Measurements from ENCODE around the gene NLRC4. TPM values are rescaled to one million over a fixed set of nuclear protein-coding genes. Genes with fewer than 3 reads are reported as not detected.
"Not testable (repeated sequence)": the region's sequence is repeated elsewhere in the genome, so short reads cannot be mapped to it uniquely, and the experiment has no call there.

NLRC4 gene
- total RNA-seq, 1 donor from 2014 or later: not detected

- H3K4me1 Mint-ChIP-seq (ENCODE audit: unreplicated experiment): no peaks in the 10 kb centered on the region
- DNase-seq (ENCODE audit: extremely low spot score, unreplicated experiment): no peak
- no peaks in the 10 kb centered on the region for H3K27me3 Mint-ChIP-seq
- no peak overlapping the region for H3K4me3 Mint-ChIP-seq
- H3K36me3 Mint-ChIP-seq: peaks cover 27% of the 10 kb centered on the region
- TF ChIP-seq, protein P1, sequence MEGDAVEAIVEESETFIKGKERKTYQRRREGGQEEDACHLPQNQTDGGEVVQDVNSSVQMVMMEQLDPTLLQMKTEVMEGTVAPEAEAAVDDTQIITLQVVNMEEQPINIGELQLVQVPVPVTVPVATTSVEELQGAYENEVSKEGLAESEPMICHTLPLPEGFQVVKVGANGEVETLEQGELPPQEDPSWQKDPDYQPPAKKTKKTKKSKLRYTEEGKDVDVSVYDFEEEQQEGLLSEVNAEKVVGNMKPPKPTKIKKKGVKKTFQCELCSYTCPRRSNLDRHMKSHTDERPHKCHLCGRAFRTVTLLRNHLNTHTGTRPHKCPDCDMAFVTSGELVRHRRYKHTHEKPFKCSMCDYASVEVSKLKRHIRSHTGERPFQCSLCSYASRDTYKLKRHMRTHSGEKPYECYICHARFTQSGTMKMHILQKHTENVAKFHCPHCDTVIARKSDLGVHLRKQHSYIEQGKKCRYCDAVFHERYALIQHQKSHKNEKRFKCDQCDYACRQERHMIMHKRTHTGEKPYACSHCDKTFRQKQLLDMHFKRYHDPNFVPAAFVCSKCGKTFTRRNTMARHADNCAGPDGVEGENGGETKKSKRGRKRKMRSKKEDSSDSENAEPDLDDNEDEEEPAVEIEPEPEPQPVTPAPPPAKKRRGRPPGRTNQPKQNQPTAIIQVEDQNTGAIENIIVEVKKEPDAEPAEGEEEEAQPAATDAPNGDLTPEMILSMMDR (conservative IDR thresholded peaks at IDR 0.05): no peak
- no peak overlapping the region for H3K27ac Mint-ChIP-seq
- H3K9me3 Mint-ChIP-seq: no peaks in the 10 kb centered on the region
Observed at GRCh38 chr2:32222966-32223365, 41.7 kb downstream of the NLRC4 start.

DNA sequence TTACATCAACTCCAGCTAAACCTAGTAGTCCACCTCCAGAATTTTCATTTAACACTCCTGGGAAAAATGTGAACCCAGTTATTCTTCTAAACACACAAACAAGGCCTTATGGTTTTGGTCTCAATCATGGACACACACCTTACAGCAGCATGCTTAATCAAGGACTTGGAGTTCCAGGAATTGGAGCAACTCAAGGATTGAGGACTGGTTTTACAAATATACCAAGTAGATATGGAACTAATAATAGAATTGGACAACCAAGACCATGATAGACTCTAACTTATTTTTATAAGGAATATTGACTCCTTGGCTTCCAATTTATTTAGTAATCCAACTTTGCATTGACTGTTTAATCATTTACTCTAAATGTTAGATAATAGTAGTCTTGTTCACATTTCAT, 44.2 kb downstream of the NLRC4 start:
- Mint-ChIP-seq H3K36me3 (peaks cover 16% of the 10 kb centered on the region), H3K27ac (no peak overlapping the region), H3K4me1 (ENCODE audit: unreplicated experiment) (no peaks in the 10 kb centered on the region), H3K9me3 (no peaks in the 10 kb centered on the region), H3K4me3 (no peak overlapping the region), H3K27me3 (no peaks in the 10 kb centered on the region)
- DNase-seq (ENCODE audit: extremely low spot score, unreplicated experiment): no peak
- TF ChIP-seq, protein P1 (conservative IDR thresholded peaks at IDR 0.05): no peak

DNA sequence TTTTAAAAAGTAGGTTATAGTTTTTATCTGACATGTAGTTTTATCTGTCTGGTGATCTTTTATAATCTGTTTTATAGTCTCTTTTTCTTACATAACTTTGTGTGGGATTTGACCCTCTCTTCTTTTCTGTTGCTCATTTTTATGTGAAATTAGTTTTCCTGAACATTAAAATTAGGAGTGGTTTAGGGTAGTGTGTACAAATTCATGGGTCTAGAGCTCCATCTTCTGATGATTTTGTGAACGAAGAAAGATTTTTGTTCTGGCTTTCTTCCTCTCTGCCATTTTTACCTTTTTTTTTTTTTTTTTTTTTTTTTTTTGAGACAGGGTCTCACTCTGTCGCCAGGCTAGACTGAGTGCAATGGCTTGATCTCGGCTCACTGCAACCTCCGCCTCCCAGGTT, 52.4 kb downstream of the NLRC4 start:
- Mint-ChIP-seq H3K4me3 (no peak overlapping the region), H3K27me3 (no peaks in the 10 kb centered on the region), H3K9me3 (no peaks in the 10 kb centered on the region), H3K36me3 (peaks cover 11% of the 10 kb centered on the region), H3K27ac (no peak overlapping the region), H3K4me1 (ENCODE audit: unreplicated experiment) (no peaks in the 10 kb centered on the region)
- TF ChIP-seq, protein P1 (conservative IDR thresholded peaks at IDR 0.05): no peak
- DNase-seq (ENCODE audit: extremely low spot score, unreplicated experiment): no peak

DNA sequence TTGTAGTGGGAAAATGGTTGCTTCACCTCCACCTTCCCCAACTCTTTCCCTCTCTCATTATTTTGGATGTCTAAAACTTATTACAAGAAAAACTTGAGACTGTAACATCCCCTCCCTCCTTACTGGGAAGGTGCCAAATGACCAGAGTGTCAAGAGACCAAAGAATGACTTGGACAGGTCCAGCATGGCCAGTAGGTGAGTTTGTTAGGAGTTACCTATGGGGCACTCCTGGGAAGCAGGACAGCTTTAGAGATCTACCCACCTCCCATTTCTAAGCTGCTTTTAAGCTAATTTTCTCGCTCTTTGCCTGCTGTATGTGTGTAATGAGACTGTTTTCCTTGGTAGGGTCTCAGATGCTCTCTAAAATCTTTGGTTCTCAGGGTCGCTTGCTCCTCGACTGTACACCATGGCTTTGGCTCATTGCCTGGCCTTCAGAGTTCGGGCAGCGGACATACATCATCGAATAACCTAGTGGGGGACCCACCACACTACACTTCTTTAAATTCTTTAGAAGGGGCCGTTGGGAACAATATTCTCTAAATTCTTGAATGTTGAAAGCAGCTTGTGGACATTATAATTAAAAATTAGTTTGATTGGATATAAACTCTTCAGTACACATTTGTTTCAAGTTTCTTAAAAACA, 53.8 kb downstream of the NLRC4 start:
- no peaks in the 10 kb centered on the region for H3K4me1 Mint-ChIP-seq (ENCODE audit: unreplicated experiment)
- H3K27ac Mint-ChIP-seq: no peak overlapping the region
- no peaks in the 10 kb centered on the region for H3K27me3 Mint-ChIP-seq
- TF ChIP-seq, protein P1 (conservative IDR thresholded peaks at IDR 0.05): no peak
- H3K9me3 Mint-ChIP-seq: no peaks in the 10 kb centered on the region
- no peak for DNase-seq (ENCODE audit: extremely low spot score, unreplicated experiment)
- peaks cover 11% of the 10 kb centered on the region for H3K36me3 Mint-ChIP-seq
- H3K4me3 Mint-ChIP-seq: no peak overlapping the region

DNA sequence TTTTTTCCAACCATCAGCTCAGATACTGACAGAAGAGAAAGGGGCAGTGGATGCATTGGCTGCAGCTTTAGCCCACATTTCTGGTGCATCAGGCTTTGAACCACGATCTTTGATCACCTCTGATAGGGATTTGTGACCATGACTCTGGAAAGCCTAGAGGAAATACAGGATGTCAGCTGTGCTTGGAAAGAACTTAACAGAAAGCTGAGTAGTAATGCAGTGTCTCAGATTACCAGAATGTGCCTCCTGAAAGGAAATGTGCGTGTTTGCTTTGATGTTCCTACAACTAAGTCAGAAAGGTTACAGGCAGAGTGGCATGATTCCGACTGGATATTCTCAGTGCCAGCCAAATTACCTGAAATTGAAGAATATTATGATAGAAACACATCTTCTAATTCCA, 61.3 kb downstream of the NLRC4 start:
- not testable (repeated sequence) for H3K9me3 Mint-ChIP-seq; H3K4me3 Mint-ChIP-seq; H3K27ac Mint-ChIP-seq; H3K27me3 Mint-ChIP-seq; H3K4me1 Mint-ChIP-seq (ENCODE audit: unreplicated experiment); DNase-seq (ENCODE audit: extremely low spot score, unreplicated experiment)
- peaks cover 23% of the 10 kb centered on the region for H3K36me3 Mint-ChIP-seq

DNA sequence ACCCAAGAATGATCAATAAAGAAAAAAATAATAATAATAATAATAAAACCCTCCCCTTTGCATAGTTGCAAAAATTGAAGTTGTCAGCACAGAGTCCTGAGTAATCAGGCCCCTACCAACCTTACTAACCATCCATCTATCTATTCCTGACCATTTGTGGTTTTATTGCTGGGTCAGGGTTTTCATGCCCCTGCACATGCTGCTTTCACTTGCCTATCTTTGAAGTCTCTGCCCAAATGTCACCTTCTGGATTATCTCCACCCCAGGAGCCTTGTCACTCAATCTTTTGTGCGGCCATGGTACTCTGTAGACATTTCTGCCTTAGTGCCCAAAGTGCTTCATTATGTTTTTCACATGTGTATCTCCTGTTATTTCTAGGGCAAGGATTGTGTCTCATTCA, 63.9 kb downstream of the NLRC4 start:
- H3K27ac Mint-ChIP-seq: no peak overlapping the region
- H3K4me3 Mint-ChIP-seq: no peak overlapping the region
- TF ChIP-seq, protein P1 (conservative IDR thresholded peaks at IDR 0.05): no peak
- H3K27me3 Mint-ChIP-seq: no peaks in the 10 kb centered on the region
- DNase-seq (ENCODE audit: extremely low spot score, unreplicated experiment): no peak
- no peaks in the 10 kb centered on the region for H3K9me3 Mint-ChIP-seq
- H3K4me1 Mint-ChIP-seq (ENCODE audit: unreplicated experiment): no peaks in the 10 kb centered on the region
- H3K36me3 Mint-ChIP-seq: peaks cover 29% of the 10 kb centered on the region
